A673 (cell line): ENCODE results near the gene PLCG1. TPM values are rescaled to one million over a fixed set of nuclear protein-coding genes. Genes with fewer than 3 reads are reported as not detected.
"Not testable (repeated sequence)": the region's sequence is repeated elsewhere in the genome, so short reads cannot be mapped to it uniquely, and the experiment has no call there.

Source experiments
- BruUV-seq: library from RNA; stranded (reverse); fragments of 400-500 nt; replicated peaks from 2 replicates; lab custom pipeline; 2021; lab: Mats Ljungman, UMichigan
- CTCF ChIA-PET: fragments of 300-600 bp; sonication (Branson Sonifier 250); formaldehyde crosslinking; loops from one replicate; lab custom pipeline; 2022; ENCODE audit warnings: antibody characterized with exemption; lab: Charles Lee
- POLR2A ChIA-PET: fragments of 300-600 bp; sonication (Branson Sonifier 250); formaldehyde crosslinking; loops from one replicate; lab custom pipeline; 2022; ENCODE audit warnings: antibody characterized with exemption; ENCODE audit not compliant: low non-redundant PET; lab: Charles Lee
- DNase-seq: peaks from one replicate; pipeline ENCODE4 v3.0.0-alpha.2; 2015; ENCODE audit warnings: low spot score
- H3K27ac ChIP-seq: fragments of 200-600 bp; sonication (generic); 2 replicates; pipeline ENCODE4 v1.5.1; 2016; ENCODE audit warnings: mixed run types, low read depth, mild to moderate bottlenecking, mixed read lengths, antibody characterized with exemption, low read length; ENCODE audit not compliant: poor library complexity, severe bottlenecking
- H3K27me3 ChIP-seq: fragments of 200-600 bp; sonication (generic); replicated peaks from 2 replicates; pipeline ENCODE4 v1.6.1; 2017; ENCODE audit warnings: mixed run types, low read depth, mild to moderate bottlenecking, mixed read lengths, antibody characterized with exemption, low read length; ENCODE audit not compliant: insufficient read depth, poor library complexity
- H3K36me3 ChIP-seq: fragments of 200-600 bp; sonication (generic); 2 replicates; pipeline ENCODE4 v1.6.1; 2016; ENCODE audit warnings: mixed run types, mild to moderate bottlenecking, mixed read lengths, antibody characterized with exemption, low read length; ENCODE audit not compliant: insufficient read depth, poor library complexity, severe bottlenecking
- H3K4me1 ChIP-seq: fragments of 200-600 bp; sonication (generic); 2 replicates; pipeline ENCODE4 v1.6.1; 2017; ENCODE audit warnings: mixed run types, mild to moderate bottlenecking, mixed read lengths, antibody characterized with exemption, low read length; ENCODE audit not compliant: insufficient read depth, poor library complexity, severe bottlenecking
- H3K4me3 ChIP-seq: fragments of 200-600 bp; sonication (generic); 2 replicates; pipeline ENCODE4 v1.5.1; 2016; ENCODE audit warnings: low read depth, mixed run types, mild to moderate bottlenecking, mixed read lengths, low read length; ENCODE audit not compliant: poor library complexity, severe bottlenecking
- H3K9me3 ChIP-seq: fragments of 200-600 bp; sonication (generic); 2 replicates; pipeline ENCODE4 v1.6.1; 2016; ENCODE audit warnings: mixed run types, low read depth, mild to moderate bottlenecking, mixed read lengths, antibody characterized with exemption, low read length; ENCODE audit not compliant: poor library complexity, severe bottlenecking
- CTCF ChIP-seq: fragments of 300-800, 200-600 bp; sonication (generic); conservative IDR thresholded peaks from 2 replicates; pipeline ENCODE4 v1.5.1; 2017; ENCODE audit warnings: low read depth, mild to moderate bottlenecking, antibody characterized with exemption, low read length, moderate library complexity, mixed read lengths
- EZH2 ChIP-seq: fragments of 200-600 bp; sonication (generic); IDR thresholded peaks from 2 replicates; pipeline ENCODE4 v1.6.1; 2017; ENCODE audit warnings: borderline replicate concordance, low read depth, mild to moderate bottlenecking, mixed read lengths, antibody characterized with exemption, low read length; ENCODE audit not compliant: poor library complexity, severe bottlenecking
- intact Hi-C: fragments of 100-400 bp; cut with micrococcal nuclease; formaldehyde crosslinking; loops from one replicate; pipeline ENCODE4 v1.10.0; 2022; ENCODE audit not compliant: unreplicated experiment
- total RNA-seq: library from RNA; stranded (reverse); gene quantifications from 2 replicates; pipeline ENCODE4 v1.2.3, GENCODE V29; 2021

The PLCG1 gene
- total RNA-seq, 1 experiment from 2014 or later = 146 TPM

GRCh38 chr20:41126719-41127118 lies 10.6 kb upstream of the PLCG1 start:
- TF ChIP-seq EZH2 = no peak
- no peak for TF ChIP-seq CTCF
- DNase-seq = no peak
- Histone ChIP-seq H3K4me3 (no peak overlapping the region), H3K9me3 (no peaks in the 10 kb centered on the region), H3K4me1 (no peaks in the 10 kb centered on the region), H3K36me3 (peaks cover 44% of the 10 kb centered on the region), H3K27me3 (no peaks in the 10 kb centered on the region), H3K27ac (no peak overlapping the region)
- intact Hi-C loops = no loop called here
- BruUV-seq = no TSS peak
- CTCF ChIA-PET = no interaction called here
- POLR2A ChIA-PET = no interaction called here

DNA sequence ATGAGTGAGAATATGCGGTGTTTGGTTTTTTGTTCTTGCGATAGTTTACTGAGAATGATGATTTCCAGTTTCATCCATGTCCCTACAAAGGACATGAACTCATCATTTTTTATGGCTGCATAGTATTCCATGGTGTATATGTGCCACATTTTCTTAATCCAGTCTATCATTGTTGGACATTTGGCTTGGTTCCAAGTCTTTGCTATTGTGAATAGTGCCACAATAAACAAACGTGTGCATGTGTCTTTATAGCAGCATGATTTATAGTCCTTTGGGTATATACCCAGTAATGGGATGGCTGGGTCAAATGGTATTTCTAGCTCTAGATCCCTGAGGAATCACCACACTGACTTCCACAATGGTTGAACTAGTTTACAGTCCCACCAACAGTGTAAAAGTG lies 9.0 kb upstream of the PLCG1 start:
- CTCF ChIA-PET, DNase-seq, POLR2A ChIA-PET, BruUV-seq, H3K4me1 ChIP-seq, intact Hi-C loops, H3K27ac ChIP-seq, H3K4me3 ChIP-seq, H3K9me3 ChIP-seq, H3K27me3 ChIP-seq: not testable (repeated sequence)
- peaks cover 28% of the 10 kb centered on the region for H3K36me3 ChIP-seq

DNA sequence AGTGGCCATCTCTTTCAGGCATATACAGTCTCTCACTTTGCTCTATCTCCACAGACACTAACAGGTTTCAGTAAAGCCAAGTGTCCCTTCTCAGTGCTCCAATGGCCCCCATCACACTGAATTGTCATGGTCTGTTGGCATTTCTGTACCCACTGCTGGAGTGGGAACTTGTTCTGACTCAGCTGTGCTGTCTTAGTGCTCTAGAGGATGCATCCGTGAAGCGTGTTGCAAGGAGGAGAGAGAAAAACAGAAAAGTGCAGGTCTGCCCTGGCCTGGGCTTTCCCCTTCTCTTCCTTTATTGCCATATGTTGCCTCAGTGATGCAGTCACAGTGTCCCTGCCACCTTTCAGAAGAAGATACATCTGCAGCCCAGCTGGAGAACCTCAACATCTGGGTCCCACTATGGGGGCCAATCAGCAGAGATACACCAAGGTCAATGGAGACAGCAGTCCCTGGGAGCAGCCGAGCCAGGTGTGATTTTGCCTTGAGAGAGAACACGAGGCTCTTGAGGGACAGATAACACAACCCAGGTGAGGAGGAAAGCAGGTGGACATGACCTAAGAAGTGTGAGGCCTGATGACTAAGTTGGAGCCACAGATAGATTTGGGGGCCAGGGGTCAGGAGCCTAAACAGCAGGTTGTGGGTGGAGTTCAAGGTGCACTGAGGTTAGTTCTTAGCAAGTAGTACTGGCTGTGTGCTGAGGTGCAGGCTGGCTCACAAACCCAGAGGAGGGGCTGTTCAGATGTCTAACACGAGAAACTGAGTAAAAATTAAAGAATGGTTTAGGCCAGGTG lies 5.6 kb upstream of the PLCG1 start:
- ChIA-PET CTCF (no interaction called here), POLR2A (interaction anchor here (0.7 kb wide), 1 partner anchor 12 kb away, joined by 4 read pairs; no protein-coding TSS in a partner anchor)
- no TSS peak for BruUV-seq
- DNase-seq = no peak
- no peak overlapping the region for H3K4me3 ChIP-seq
- peaks cover 16% of the 10 kb centered on the region for H3K4me1 ChIP-seq
- TF ChIP-seq EZH2 = no peak
- H3K9me3 ChIP-seq = no peaks in the 10 kb centered on the region
- intact Hi-C loops = loop anchor here (10.0 kb wide), 1 partner anchor 57 kb away; no protein-coding TSS in a partner anchor
- H3K27ac ChIP-seq = no peak overlapping the region
- peaks cover 3% of the 10 kb centered on the region for H3K36me3 ChIP-seq
- H3K27me3 ChIP-seq = no peaks in the 10 kb centered on the region

- POLR2A ChIA-PET, H3K27me3 ChIP-seq, H3K27ac ChIP-seq, DNase-seq, H3K36me3 ChIP-seq, H3K9me3 ChIP-seq, H3K4me3 ChIP-seq, BruUV-seq: not testable (repeated sequence)
- intact Hi-C loops = loop anchor here (10.0 kb wide), 1 partner anchor 58 kb away; no protein-coding TSS in a partner anchor
- CTCF ChIA-PET = interaction anchor here (0.7 kb wide), 1 partner anchor 140 kb away, joined by 16 read pairs; no protein-coding TSS in a partner anchor
- H3K4me1 ChIP-seq = peaks cover 16% of the 10 kb centered on the region
Observed at GRCh38 chr20:41132388-41132775, 5.0 kb upstream of the PLCG1 start.
